ENCODE data around the gene ZPBP2. TPM values are rescaled to one million over a fixed set of nuclear protein-coding genes. Genes with fewer than 3 reads are reported as not detected.

Gene ZPBP2
- total RNA-seq, 1 experiment from 2014 or later: not detected

DNA sequence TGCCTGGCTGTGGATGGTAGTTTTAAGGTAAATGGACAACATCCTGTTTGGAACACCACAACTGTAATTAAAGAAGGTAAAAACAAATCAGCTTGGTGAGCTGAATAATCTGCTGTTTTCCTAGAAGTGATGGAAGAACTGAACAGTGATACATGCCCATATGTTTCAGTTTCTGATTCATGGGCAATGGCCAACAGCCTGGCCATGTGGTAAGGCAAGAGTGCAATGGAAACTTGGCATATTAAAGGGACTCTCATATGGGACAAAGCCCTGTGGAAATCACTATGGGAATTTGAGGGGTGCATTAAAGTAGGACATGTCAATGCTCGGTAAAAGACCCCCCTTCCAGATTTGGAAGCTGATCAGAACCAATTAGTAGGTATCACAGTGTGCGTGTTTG lies 41.7 kb upstream of the ZPBP2 start:
- CTCF ChIA-PET: no interaction called here

More for the DNA sequence above, 41.7 kb upstream of the ZPBP2 start:
- no peak overlapping the region for H2AFZ ChIP-seq (ENCODE audit: low read depth, low read length, poor library complexity, severe bottlenecking)
- intact Hi-C loops (cut with micrococcal nuclease): no loop called here
- H3K9me3 ChIP-seq (ENCODE audit: control insufficient read depth in 1 of 2, insufficient read depth in 1 of 2, low read depth in 1 of 2, low read length in 2 of 2): no peaks in the 10 kb centered on the region; a peak in 2 of 4 replicates
- H3K27ac ChIP-seq (ENCODE audit: low read depth, low read length): no peak overlapping the region
- TF ChIP-seq CTCF (IDR thresholded peaks at IDR 0.05 in 2 of 3, conservative IDR thresholded peaks at IDR 0.05 in 1 of 3; ENCODE audit: borderline replicate concordance in 1 of 3, insufficient read depth in 1 of 3, low read depth in 2 of 3, low read length in 2 of 3) (no peak), EZH2phosphoT487 (IDR thresholded peaks at IDR 0.05; ENCODE audit: borderline replicate concordance) (no peak), ELF1 (IDR thresholded peaks at IDR 0.05; ENCODE audit: borderline replicate concordance, low read depth) (no peak), FOSL1 (IDR thresholded peaks at IDR 0.05; ENCODE audit: low read depth) (no peak), EZH2 (IDR thresholded peaks at IDR 0.05) (no peak), RAD21 (IDR thresholded peaks at IDR 0.05; ENCODE audit: low read depth) (no peak), ZNF274 (IDR thresholded peaks at IDR 0.05; ENCODE audit: low read depth, low read length) (no peak), CEBPB (IDR thresholded peaks at IDR 0.05; ENCODE audit: low read depth) (no peak), SIN3A (IDR thresholded peaks at IDR 0.05; ENCODE audit: low read depth) (no peak), TCF7L2 (IDR thresholded peaks at IDR 0.05; ENCODE audit: borderline replicate concordance, extremely low read depth, insufficient read depth, insufficient read length) (no peak), JUND (IDR thresholded peaks at IDR 0.05) (no peak), ZFX (IDR thresholded peaks at IDR 0.05) (no peak), SP1 (IDR thresholded peaks at IDR 0.05; ENCODE audit: low read depth) (no peak), YY1 (IDR thresholded peaks at IDR 0.05; ENCODE audit: extremely low read depth, insufficient replicate concordance, low read depth, low read length) (no peak)
- TF ChIP-seq, protein P1, sequence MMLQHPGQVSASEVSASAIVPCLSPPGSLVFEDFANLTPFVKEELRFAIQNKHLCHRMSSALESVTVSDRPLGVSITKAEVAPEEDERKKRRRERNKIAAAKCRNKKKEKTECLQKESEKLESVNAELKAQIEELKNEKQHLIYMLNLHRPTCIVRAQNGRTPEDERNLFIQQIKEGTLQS (IDR thresholded peaks at IDR 0.05): no peak
- TF ChIP-seq, protein P2, sequence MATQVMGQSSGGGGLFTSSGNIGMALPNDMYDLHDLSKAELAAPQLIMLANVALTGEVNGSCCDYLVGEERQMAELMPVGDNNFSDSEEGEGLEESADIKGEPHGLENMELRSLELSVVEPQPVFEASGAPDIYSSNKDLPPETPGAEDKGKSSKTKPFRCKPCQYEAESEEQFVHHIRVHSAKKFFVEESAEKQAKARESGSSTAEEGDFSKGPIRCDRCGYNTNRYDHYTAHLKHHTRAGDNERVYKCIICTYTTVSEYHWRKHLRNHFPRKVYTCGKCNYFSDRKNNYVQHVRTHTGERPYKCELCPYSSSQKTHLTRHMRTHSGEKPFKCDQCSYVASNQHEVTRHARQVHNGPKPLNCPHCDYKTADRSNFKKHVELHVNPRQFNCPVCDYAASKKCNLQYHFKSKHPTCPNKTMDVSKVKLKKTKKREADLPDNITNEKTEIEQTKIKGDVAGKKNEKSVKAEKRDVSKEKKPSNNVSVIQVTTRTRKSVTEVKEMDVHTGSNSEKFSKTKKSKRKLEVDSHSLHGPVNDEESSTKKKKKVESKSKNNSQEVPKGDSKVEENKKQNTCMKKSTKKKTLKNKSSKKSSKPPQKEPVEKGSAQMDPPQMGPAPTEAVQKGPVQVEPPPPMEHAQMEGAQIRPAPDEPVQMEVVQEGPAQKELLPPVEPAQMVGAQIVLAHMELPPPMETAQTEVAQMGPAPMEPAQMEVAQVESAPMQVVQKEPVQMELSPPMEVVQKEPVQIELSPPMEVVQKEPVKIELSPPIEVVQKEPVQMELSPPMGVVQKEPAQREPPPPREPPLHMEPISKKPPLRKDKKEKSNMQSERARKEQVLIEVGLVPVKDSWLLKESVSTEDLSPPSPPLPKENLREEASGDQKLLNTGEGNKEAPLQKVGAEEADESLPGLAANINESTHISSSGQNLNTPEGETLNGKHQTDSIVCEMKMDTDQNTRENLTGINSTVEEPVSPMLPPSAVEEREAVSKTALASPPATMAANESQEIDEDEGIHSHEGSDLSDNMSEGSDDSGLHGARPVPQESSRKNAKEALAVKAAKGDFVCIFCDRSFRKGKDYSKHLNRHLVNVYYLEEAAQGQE (IDR thresholded peaks at IDR 0.05; ENCODE audit: low read depth): no peak
- RAD21 ChIA-PET (ENCODE audit: low non-redundant PET in 1 of 2, low total read pairs in 2 of 2, uncharacterized antibody in 2 of 2, unreplicated experiment in 2 of 2): no interaction called here
- no peak for ATAC-seq
- H3K79me2 ChIP-seq (ENCODE audit: insufficient read depth, low read length): no peaks in the 10 kb centered on the region
- H3K27me3 ChIP-seq (ENCODE audit: insufficient read depth, low read length): no peaks in the 10 kb centered on the region
- H3K4me1 ChIP-seq (ENCODE audit: control insufficient read depth in 1 of 2, insufficient read depth in 2 of 2, low read length in 2 of 2): no peaks in the 10 kb centered on the region
- H3K36me3 ChIP-seq (ENCODE audit: control insufficient read depth in 1 of 2, insufficient read depth in 2 of 2, low read length in 2 of 2): no peaks in the 10 kb centered on the region
- H3K4me3 ChIP-seq (replicated peaks in 1 of 2; ENCODE audit: low read depth in 1 of 2, low read length in 2 of 2): no peak overlapping the region
- H3K9me2 ChIP-seq (ENCODE audit: insufficient read depth): no peaks in the 10 kb centered on the region
- no peak overlapping the region for H3K9ac ChIP-seq (ENCODE audit: low read length)
- no TSS peak for BruUV-seq (replicated peaks)
- POLR2A ChIA-PET: no interaction called here
- DNase-seq (ENCODE audit: low read depth, low spot score): no peak
- no peaks in the 10 kb centered on the region for H4K20me1 ChIP-seq (ENCODE audit: insufficient read depth)
- H3K4me2 ChIP-seq (ENCODE audit: low read length): no peak overlapping the region

All from HCT116 (cell line).